ENCODE measurements around the gene COTL1.
A peak's percentile ranks its signal among the peaks of the same experiment; 100 is the strongest.
"Not testable (repeated sequence)": the region's sequence is repeated elsewhere in the genome, so short reads cannot be mapped to it uniquely, and the experiment has no call there.

The COTL1 gene

GRCh38 chr16:84625556-84625955 lies 7.7 kb upstream of the COTL1 start:
- H3K4me1 ChIP-seq (ENCODE audit: control extremely low read depth in 1 of 4, control insufficient read depth in 4 of 4, insufficient read depth in 4 of 4, low read length in 3 of 4) = peaks cover 0 to 3% (median under 1%) of the 10 kb centered on the region in 4 experiments
- 100% methylated on average over 4 of the region's 6 CpGs for WGBS (ENCODE audit: insufficient coverage)
- no peak for DNase-seq
- H3K4me3 ChIP-seq (ENCODE audit: control insufficient read depth in 1 of 7, extremely low read depth in 1 of 7, insufficient read depth in 4 of 7, low read depth in 2 of 7, low read length in 6 of 7) = no peak overlapping the region
- no peaks in the 10 kb centered on the region for H3K36me3 ChIP-seq (ENCODE audit: control insufficient read depth in 4 of 4, insufficient read depth in 4 of 4, low read length in 3 of 4)
- H3K27me3 ChIP-seq (replicated peaks in 2 of 5; ENCODE audit: control insufficient read depth in 4 of 5, insufficient read depth in 5 of 5, low read length in 4 of 5) = no peaks in the 10 kb centered on the region
- H3K9me3 ChIP-seq (ENCODE audit: control extremely low read depth in 1 of 5, control insufficient read depth in 4 of 5, insufficient read depth in 2 of 5, low read depth in 1 of 5, low read length in 4 of 5) = no peaks in the 10 kb centered on the region
- ChIA-PET POLR2A (no interaction called here), CTCF (interaction anchor here (1.1 to 5.2 kb wide), 2 partner anchors 112 to 115 kb away, joined by 3 to 34 read pairs; no protein-coding TSS in a partner anchor)
- no peak overlapping the region for H3K27ac ChIP-seq (ENCODE audit: insufficient read depth in 1 of 2, low read depth in 1 of 2, low read length in 2 of 2, poor library complexity in 1 of 2, severe bottlenecking in 2 of 2)

GRCh38 chr16:84620913-84621312 lies 3.0 kb upstream of the COTL1 start:
- H3K36me3 ChIP-seq (ENCODE audit: control insufficient read depth in 4 of 4, insufficient read depth in 4 of 4, low read length in 3 of 4); H3K9me3 ChIP-seq (ENCODE audit: control extremely low read depth in 1 of 5, control insufficient read depth in 4 of 5, insufficient read depth in 2 of 5, low read depth in 1 of 5, low read length in 4 of 5); H3K27me3 ChIP-seq (replicated peaks in 2 of 5; ENCODE audit: control insufficient read depth in 4 of 5, insufficient read depth in 5 of 5, low read length in 4 of 5); POLR2A ChIA-PET; H3K4me3 ChIP-seq (ENCODE audit: control insufficient read depth in 1 of 7, extremely low read depth in 1 of 7, insufficient read depth in 4 of 7, low read depth in 2 of 7, low read length in 6 of 7); H3K27ac ChIP-seq (ENCODE audit: insufficient read depth in 1 of 2, low read depth in 1 of 2, low read length in 2 of 2, poor library complexity in 1 of 2, severe bottlenecking in 2 of 2); DNase-seq: not testable (repeated sequence)
- WGBS (ENCODE audit: insufficient coverage) = 94% methylated on average over 7 of the region's 10 CpGs
- CTCF ChIA-PET = interaction anchor here (0.6 to 7.1 kb wide), 15 partner anchors 13 to 254 kb away, joined by 3 to 151 read pairs (median 4); no protein-coding TSS in a partner anchor
- H3K4me1 ChIP-seq (ENCODE audit: control extremely low read depth in 1 of 4, control insufficient read depth in 4 of 4, insufficient read depth in 4 of 4, low read length in 3 of 4) = peaks cover 0 to 20% (median 17%) of the 10 kb centered on the region in 4 experiments

- ChIA-PET CTCF (interaction anchor here (1.3 to 7.1 kb wide), 2 partner anchors 54 to 108 kb away, joined by 3 to 151 read pairs; no protein-coding TSS in a partner anchor), POLR2A (interaction anchor here (0.8 kb wide), 1 partner anchor 19 kb away, joined by 3 read pairs; no protein-coding TSS in a partner anchor)
- Histone ChIP-seq H3K4me3 (ENCODE audit: control insufficient read depth in 1 of 7, extremely low read depth in 1 of 7, insufficient read depth in 4 of 7, low read depth in 2 of 7, low read length in 6 of 7) (no peak overlapping the region), H3K36me3 (ENCODE audit: control insufficient read depth in 4 of 4, insufficient read depth in 4 of 4, low read length in 3 of 4) (peaks cover 0 to 16% (median 0%) of the 10 kb centered on the region in 4 experiments), H3K27ac (ENCODE audit: insufficient read depth in 1 of 2, low read depth in 1 of 2, low read length in 2 of 2, poor library complexity in 1 of 2, severe bottlenecking in 2 of 2) (peak overlapping the region in 1 of 2 experiments; percentile 49), H3K9me3 (ENCODE audit: control extremely low read depth in 1 of 5, control insufficient read depth in 4 of 5, insufficient read depth in 2 of 5, low read depth in 1 of 5, low read length in 4 of 5) (no peaks in the 10 kb centered on the region), H3K4me1 (ENCODE audit: control extremely low read depth in 1 of 4, control insufficient read depth in 4 of 4, insufficient read depth in 4 of 4, low read length in 3 of 4) (peaks cover 0 to 32% (median 21%) of the 10 kb centered on the region in 4 experiments), H3K27me3 (replicated peaks in 2 of 5; ENCODE audit: control insufficient read depth in 4 of 5, insufficient read depth in 5 of 5, low read length in 4 of 5) (no peaks in the 10 kb centered on the region)
- peak in 2 of 3 donors; percentile 52 to 63 for DNase-seq
- WGBS (ENCODE audit: insufficient coverage) = 15% methylated on average over 7 of the region's 12 CpGs
Measured at GRCh38 chr16:84618581-84619460, 943 bp upstream of the COTL1 start.

- WGBS (ENCODE audit: insufficient coverage) = 5% methylated on average over 37 of the region's 54 CpGs
- peaks cover 0 to 32% (median 21%) of the 10 kb centered on the region in 4 experiments for H3K4me1 ChIP-seq (ENCODE audit: control extremely low read depth in 1 of 4, control insufficient read depth in 4 of 4, insufficient read depth in 4 of 4, low read length in 3 of 4)
- H3K27me3 ChIP-seq (replicated peaks in 2 of 5; ENCODE audit: control insufficient read depth in 4 of 5, insufficient read depth in 5 of 5, low read length in 4 of 5) = no peaks in the 10 kb centered on the region
- CTCF ChIA-PET = interaction anchor here (0.9 to 1.4 kb wide), 5 partner anchors 16 to 111 kb away, joined by 3 to 5 read pairs (median 4); no protein-coding TSS in a partner anchor
- H3K4me3 ChIP-seq (ENCODE audit: control insufficient read depth in 1 of 7, extremely low read depth in 1 of 7, insufficient read depth in 4 of 7, low read depth in 2 of 7, low read length in 6 of 7) = peak overlapping the region; percentile 63 to 85 (median 74)
- H3K27ac ChIP-seq (ENCODE audit: insufficient read depth in 1 of 2, low read depth in 1 of 2, low read length in 2 of 2, poor library complexity in 1 of 2, severe bottlenecking in 2 of 2) = no peak overlapping the region
- POLR2A ChIA-PET = interaction anchor here (0.9 kb wide), 1 partner anchor 20 kb away, joined by 3 read pairs; no protein-coding TSS in a partner anchor
- DNase-seq = no peak
- no peaks in the 10 kb centered on the region for H3K9me3 ChIP-seq (ENCODE audit: control extremely low read depth in 1 of 5, control insufficient read depth in 4 of 5, insufficient read depth in 2 of 5, low read depth in 1 of 5, low read length in 4 of 5)
- H3K36me3 ChIP-seq (ENCODE audit: control insufficient read depth in 4 of 4, insufficient read depth in 4 of 4, low read length in 3 of 4) = peaks cover 0 to 23% (median 0%) of the 10 kb centered on the region in 4 experiments
Measured at GRCh38 chr16:84617041-84617790, 662 bp downstream of the COTL1 start.

GRCh38 chr16:84616515-84616914 lies 1.4 kb downstream of the COTL1 start:
- no peaks in the 10 kb centered on the region for H3K9me3 ChIP-seq (ENCODE audit: control extremely low read depth in 1 of 5, control insufficient read depth in 4 of 5, insufficient read depth in 2 of 5, low read depth in 1 of 5, low read length in 4 of 5)
- DNase-seq = peak in 1 of 3 donors; percentile 36
- peak overlapping the region in 6 of 7 experiments; percentile 63 to 85 (median 72) for H3K4me3 ChIP-seq (ENCODE audit: control insufficient read depth in 1 of 7, extremely low read depth in 1 of 7, insufficient read depth in 4 of 7, low read depth in 2 of 7, low read length in 6 of 7)
- H3K36me3 ChIP-seq (ENCODE audit: control insufficient read depth in 4 of 4, insufficient read depth in 4 of 4, low read length in 3 of 4) = peaks cover 0 to 30% (median 0%) of the 10 kb centered on the region in 4 experiments
- WGBS (ENCODE audit: insufficient coverage) = 19% methylated on average over 3 of the region's 13 CpGs
- ChIA-PET POLR2A (no interaction called here), CTCF (interaction anchor here (0.9 to 1.6 kb wide), 6 partner anchors 10 to 110 kb away, joined by 3 to 5 read pairs (median 4); no protein-coding TSS in a partner anchor)
- H3K27ac ChIP-seq (ENCODE audit: insufficient read depth in 1 of 2, low read depth in 1 of 2, low read length in 2 of 2, poor library complexity in 1 of 2, severe bottlenecking in 2 of 2) = no peak overlapping the region
- H3K27me3 ChIP-seq (replicated peaks in 2 of 5; ENCODE audit: control insufficient read depth in 4 of 5, insufficient read depth in 5 of 5, low read length in 4 of 5) = no peaks in the 10 kb centered on the region
- H3K4me1 ChIP-seq (ENCODE audit: control extremely low read depth in 1 of 4, control insufficient read depth in 4 of 4, insufficient read depth in 4 of 4, low read length in 3 of 4) = peaks cover 0 to 32% (median 21%) of the 10 kb centered on the region in 4 experiments

- no peak for DNase-seq
- ChIA-PET CTCF (interaction anchor here (1.0 to 1.6 kb wide), 2 partner anchors 8 to 14 kb away, joined by 3 to 4 read pairs; no protein-coding TSS in a partner anchor), POLR2A (no interaction called here)
- Histone ChIP-seq H3K4me1 (ENCODE audit: control extremely low read depth in 1 of 4, control insufficient read depth in 4 of 4, insufficient read depth in 4 of 4, low read length in 3 of 4) (peaks cover 0 to 32% (median 21%) of the 10 kb centered on the region in 4 experiments), H3K4me3 (ENCODE audit: control insufficient read depth in 1 of 7, extremely low read depth in 1 of 7, insufficient read depth in 4 of 7, low read depth in 2 of 7, low read length in 6 of 7) (no peak overlapping the region), H3K9me3 (ENCODE audit: control extremely low read depth in 1 of 5, control insufficient read depth in 4 of 5, insufficient read depth in 2 of 5, low read depth in 1 of 5, low read length in 4 of 5) (peaks cover 0 to 5% (median 2%) of the 10 kb centered on the region in 5 experiments), H3K36me3 (ENCODE audit: control insufficient read depth in 4 of 4, insufficient read depth in 4 of 4, low read length in 3 of 4) (peaks cover 0 to 34% (median 0%) of the 10 kb centered on the region in 4 experiments), H3K27me3 (replicated peaks in 2 of 5; ENCODE audit: control insufficient read depth in 4 of 5, insufficient read depth in 5 of 5, low read length in 4 of 5) (no peaks in the 10 kb centered on the region), H3K27ac (ENCODE audit: insufficient read depth in 1 of 2, low read depth in 1 of 2, low read length in 2 of 2, poor library complexity in 1 of 2, severe bottlenecking in 2 of 2) (no peak overlapping the region)
- 94% methylated on average over 19 of the region's 20 CpGs for WGBS (ENCODE audit: insufficient coverage)
Measured at GRCh38 chr16:84614968-84615813, 2.7 kb downstream of the COTL1 start.

Data from common myeloid progenitor, CD34-positive (primary cell).